HK-2 (cell line): ENCODE data around the gene ZBED4.

Source experiments
- DNase-seq: peaks from one replicate; pipeline ENCODE4 v3.0.0-alpha.2; 2018; ENCODE audit not compliant: unreplicated experiment

ZBED4 gene

DNA sequence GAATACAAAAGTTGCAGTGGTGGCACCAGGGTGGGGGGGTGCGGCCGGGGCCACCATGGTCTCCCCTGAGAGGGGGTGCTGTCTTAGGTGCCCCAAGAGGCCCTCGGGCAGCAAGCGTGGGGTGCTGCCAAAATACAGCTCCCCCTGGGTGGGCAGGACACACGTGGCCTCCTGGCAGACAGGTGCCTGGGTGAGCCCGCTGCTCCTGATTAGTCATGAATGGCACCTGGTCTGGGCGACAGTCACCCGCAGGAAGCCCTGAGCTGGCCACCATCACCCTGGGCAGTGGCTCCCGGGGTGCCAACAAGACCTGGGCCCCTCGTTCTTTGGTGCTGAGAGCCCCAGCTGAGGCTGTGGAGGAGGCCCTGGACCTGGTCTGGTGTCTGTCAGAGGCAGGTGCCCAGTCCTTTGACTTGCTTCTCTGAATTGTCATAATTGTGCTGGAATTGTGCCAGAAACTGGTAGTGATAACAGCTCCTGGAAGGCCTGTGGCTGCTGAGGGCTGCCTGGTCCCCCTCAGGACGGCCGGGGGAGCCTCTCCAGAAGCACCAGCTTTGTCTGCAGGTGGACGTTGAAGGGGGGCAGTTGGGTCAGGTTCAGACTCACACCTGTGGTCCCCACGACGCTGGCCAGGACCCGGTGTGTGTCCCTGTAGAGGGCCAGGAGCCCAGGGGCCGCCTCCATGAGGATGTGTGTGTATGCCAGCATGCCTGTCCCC is 49.8 kb downstream of the ZBED4 start:
- DNase-seq, result no peak

DNA sequence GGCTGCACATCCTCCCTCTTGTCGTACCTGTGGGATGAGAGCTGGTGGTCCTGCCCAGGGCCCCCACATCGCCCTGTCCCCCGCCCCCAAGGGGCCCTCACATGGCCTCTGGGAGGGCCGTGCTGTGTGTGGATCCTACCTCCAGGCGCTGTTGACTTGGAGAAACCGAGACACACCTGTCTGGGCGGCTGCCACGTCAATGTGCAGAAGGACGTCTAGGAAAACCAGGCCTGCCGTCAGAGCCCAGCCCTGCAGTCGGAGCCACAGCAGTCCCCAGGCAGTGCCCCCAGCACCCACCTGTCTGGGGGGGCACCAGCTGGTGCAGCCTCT is 50.4 kb downstream of the ZBED4 start:
- DNase-seq, result no peak

DNA sequence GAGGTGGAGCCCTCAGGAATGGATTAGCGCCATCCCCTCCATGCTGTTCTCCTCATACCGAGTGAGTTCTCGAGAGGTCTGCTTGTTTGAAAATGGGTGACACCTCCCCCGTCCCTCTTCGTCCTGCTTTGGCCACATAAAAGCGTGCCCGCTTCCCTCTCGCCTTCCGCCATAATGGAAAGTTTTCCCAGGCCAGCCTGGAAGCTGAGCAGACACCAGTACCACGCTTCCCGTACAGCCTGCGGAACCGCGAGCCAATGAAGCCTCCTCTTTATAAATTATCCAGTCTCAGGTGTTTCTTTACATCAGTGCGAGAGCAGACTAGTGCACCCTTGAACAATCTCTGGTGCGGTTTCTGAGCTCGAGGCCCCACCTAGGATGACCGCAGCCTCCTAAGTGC is 51.8 kb downstream of the ZBED4 start:
- no peak for DNase-seq

DNA sequence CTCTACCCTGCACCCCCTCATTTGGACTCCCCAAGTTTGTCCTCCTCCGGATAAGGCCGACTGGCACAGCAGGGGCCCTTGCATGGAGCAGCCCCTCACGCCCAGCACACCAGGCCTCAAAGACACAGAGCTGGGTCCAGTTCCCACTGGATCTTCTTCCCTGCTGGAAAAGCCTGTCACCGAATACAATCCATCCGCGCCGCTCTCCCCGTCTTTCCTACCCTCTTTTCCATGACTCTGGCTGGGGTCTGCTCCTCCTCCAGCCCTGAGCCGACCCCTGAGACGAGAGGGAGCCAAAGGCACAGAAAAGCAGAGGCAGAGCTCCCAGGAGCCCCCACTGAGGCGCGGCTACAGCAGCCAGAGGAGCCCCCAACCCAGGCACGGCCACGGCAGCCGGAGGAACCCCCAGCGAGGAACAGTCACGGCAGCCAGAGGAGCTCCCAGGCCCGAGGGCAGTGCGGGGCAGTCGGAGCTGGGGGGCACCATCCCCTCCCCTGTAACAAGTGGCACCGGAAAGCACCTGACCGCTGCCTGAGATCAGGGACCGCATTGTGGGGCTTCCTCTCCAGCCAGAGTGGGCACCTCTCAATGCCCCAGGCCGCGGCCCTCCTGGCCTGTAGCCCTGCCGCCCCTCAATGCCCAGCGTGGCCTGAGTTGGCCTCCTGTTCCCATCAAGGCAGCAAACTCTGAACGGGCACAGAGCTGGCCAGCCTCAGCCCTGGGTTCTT is 52.6 kb downstream of the ZBED4 start:
- no peak for DNase-seq

DNA sequence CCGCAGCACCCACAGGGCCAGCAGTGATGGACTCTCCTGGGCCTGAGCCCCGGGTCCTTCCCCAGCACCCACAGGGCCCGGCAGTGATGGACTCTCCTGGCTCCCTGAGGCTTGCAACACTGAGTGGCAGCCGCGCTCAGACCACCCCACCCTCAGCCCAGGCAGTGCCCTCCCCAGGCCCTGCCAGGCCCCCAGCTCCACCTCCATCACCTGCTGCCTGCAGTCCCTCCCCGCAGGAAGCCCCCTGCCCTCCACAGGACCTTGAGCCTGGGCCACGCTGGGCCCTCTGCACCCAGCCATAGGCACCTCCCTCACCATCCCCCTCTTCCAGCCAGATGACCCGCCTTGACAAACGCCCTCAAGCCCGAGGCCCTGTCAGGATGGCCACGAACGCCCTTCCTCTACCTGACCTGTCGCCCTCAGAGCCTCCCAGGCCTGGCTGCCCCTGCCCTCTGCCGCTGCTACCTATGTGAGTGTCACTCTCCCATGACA is 53.2 kb downstream of the ZBED4 start:
- no peak for DNase-seq

DNA sequence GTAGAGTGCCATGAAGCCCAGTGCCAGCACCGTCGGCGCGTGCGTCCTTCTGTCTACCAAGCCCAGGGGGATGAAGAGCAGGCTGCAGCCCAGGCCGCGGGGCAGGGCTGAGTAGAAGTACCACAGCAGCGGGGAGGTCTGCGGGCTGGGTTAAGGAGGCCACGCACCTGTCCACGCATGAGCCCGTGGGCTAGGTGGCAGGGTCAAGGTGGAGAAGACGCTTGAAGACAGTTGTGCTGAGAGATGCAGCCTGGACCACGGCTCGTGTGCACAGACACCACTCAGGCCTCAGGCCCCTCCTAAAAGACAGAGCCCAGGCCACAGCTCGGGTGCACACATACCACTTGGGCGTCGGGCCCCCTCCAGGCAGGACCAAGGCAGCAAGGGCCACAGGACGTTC is 54.2 kb downstream of the ZBED4 start:
- DNase-seq, result no peak

DNA sequence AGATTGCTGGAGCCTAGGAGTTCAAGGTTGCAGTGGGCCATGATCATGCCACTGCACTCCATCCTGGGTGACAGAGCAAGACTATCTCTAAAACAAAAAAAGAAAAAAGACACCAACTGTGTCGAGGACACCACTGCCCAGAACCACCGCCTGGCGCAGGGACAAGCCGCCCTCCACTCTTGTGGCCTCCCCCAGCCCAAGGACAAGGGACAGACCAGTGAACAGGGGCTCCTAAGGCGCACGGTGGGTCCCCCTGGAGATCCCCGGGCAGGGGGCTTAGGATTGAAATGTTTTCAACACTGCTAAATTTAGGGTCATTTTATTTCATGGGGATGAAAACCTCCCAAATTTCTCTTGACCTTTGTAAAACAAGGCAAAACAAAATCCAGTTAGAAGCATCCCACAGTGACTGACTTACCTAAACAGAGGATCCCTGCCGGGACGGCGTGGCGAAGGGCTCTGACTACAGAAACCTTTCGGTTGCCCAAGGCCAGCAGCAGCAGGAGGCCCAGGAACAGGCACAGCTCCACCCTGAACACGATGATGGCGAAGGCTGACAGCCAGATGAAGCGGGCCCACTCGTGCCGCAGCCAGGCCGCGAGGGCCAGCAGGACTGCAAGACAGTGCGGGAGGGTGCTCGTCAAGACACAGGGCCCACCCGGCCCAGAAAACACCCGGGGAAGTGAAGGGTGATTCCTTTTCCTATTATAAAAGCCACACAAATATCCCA is 56.0 kb downstream of the ZBED4 start:
- no peak for DNase-seq

DNA sequence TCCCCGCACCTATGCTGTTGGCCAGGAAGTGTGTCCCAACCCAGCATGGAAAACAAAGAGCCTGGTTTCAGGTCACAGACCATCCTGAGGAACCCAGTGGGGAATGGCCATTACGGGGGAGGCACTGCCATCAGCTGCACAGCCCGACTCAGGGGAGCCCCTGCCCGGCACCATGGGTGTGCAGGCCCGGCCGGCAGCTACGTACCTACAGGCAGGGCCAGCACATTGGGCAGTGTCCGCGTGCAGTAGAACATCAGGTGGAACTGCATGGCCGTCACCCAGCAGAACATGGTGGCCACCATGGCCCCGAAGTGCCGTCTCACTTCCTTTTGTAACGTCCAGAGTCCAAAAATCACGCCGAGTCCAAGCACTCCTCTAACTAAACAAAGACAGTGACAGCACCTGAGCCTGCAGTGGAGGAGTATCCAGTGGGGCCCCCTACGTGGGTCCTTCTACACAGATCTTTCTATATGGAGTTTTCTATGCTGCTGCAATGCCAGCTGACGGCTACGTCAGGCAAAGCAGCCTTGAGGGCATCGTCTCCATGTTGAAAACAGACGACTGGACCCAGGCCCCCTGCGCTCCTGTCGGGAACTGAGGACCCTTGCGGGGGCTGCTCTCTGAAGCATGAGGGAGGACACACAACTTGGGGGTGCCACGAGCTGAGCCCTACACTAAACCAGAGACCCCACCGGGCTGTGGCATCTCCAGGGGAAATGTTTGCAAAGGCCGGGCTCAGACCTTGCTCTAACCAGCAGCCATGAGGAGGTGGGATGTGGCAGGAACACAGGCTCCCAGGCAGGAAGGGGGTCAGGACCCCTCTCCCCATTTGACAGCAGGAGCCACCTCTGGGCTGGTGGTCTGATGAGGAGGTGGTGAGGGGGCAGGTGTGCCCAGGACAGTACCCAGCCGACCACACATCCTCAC is 56.8 kb downstream of the ZBED4 start:
- no peak for DNase-seq

DNA sequence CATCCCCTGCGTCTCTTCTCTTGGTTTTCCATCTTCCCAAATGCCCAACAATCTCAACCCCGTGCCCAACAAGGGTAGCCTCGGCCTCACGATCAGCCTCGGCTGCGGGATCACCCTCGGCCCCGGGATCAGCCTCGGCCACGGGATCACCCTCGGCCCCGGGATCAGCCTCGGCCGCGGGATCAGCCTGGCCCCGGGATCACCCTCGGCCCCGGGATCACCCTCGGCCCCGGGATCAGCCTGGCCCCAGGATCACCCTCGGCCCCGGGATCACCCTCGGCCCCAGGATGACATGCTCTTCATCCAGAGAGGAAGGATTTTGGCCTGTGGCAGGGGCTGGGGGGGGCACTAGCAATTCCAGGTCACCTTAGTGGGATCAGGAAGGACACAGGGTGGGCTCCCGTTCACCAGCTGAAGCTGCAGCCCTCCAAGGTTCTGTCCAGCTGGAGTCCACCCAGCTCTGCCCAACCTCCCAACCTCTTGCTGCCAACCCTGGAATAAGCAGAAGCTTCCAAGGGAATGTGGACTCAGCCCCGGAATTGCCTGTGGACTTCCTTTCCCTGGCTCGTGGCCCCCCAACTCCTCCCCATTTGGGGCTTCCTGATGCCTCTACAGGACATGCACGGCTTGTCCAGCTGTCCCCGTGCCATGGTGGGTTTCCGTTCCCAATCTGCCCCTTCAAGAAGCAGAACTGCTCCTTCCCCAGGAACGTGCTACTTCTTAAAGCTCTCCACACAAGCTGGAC is 58.4 kb downstream of the ZBED4 start:
- no peak for DNase-seq

DNA sequence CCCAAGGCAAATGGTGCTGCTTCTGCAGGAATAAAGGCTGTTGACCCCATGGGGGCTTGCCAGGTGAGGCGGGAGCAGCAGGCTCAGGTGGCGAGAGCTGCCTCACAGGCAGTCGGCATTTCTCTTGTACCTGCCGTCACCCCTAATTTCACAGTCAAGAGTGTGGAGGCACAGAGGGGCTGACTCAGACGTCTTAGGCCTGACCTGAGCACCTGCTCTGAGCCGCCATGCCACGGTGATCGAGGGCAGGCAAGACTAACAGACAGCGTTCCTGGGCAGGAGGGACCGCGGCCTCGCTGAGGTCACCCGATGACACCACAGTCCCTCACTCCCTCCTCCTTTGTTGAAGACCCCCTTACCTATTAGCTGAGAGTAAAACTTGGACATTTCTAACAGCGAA is 59.4 kb downstream of the ZBED4 start:
- DNase-seq, result no peak

DNA sequence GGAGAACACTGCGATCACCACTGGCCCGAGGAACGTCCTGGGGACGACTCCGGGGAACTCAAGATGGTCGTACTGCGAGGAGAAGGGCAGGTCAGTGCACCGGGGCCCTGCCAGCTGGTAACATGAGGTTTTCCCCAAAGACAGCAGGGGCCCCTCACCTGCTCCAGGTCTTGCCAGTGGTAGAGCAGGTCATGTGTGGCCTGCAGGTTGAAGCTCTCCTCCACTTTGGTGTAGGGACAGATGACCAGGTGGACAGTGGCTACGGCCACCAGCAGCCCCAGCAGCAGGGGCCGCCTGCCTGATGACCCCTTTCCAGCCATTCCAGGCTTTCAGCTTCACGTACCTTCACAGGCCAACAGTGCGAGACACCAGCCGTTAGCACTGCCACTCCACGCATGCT is 59.8 kb downstream of the ZBED4 start:
- no peak for DNase-seq

DNA sequence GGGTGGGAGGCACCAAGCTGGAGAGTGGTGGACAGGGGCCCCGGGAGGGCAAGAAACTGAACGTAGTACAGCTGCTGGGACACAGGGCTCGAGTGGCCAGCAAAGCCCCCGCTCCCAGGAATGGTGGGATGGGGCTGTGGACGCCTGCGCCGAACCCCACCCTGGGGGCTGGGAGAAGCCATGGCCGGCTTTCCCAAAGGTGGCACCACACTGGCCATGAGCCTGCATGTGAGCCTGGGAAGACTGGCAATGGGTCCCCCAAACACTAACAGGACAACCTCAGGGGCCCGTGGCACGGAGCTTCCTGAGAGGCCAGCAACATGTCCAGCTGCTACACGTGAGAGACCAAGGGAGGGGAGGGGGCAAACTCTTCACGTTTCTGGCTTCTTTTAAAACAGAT is 60.6 kb downstream of the ZBED4 start:
- no peak for DNase-seq

DNA sequence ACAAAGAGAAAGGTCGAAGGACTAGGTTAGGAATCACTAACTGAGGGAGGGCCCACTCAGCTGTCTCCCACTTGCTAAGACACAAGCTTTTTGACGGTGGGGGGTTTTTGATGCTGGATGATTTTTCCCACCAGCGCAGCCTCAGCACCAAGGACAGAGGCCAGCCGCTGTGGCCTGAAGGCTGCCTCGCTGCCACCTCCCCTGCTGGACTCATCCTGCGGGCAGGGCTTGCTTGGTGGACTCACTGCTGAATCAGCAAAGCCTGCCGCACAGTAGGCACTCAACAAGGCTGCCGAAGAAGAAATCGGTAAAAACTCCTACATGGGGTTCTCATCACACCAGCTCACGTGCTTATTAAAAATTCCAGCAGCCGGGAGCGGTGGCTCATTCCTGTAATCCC is 62.0 kb downstream of the ZBED4 start:
- no peak for DNase-seq

DNA sequence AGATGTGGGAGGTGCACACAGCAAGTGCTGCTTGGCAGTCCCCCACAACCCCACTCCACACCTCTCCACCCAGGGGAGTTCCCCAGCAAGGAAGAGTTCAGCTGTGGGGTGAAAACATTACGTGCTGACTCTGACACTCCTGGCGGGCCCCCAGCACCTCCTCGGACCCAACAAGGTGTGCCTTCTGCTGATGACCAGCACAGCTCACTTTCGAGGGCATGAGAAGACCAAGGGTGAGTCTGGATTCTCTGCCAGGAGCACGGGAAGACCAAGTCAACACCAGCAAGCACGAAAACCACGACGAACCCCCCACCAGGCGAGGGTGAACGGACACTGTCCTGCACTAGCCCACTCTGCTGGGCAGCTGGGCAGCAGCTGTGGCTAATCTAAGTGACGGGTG is 63.2 kb downstream of the ZBED4 start:
- no peak for DNase-seq

DNA sequence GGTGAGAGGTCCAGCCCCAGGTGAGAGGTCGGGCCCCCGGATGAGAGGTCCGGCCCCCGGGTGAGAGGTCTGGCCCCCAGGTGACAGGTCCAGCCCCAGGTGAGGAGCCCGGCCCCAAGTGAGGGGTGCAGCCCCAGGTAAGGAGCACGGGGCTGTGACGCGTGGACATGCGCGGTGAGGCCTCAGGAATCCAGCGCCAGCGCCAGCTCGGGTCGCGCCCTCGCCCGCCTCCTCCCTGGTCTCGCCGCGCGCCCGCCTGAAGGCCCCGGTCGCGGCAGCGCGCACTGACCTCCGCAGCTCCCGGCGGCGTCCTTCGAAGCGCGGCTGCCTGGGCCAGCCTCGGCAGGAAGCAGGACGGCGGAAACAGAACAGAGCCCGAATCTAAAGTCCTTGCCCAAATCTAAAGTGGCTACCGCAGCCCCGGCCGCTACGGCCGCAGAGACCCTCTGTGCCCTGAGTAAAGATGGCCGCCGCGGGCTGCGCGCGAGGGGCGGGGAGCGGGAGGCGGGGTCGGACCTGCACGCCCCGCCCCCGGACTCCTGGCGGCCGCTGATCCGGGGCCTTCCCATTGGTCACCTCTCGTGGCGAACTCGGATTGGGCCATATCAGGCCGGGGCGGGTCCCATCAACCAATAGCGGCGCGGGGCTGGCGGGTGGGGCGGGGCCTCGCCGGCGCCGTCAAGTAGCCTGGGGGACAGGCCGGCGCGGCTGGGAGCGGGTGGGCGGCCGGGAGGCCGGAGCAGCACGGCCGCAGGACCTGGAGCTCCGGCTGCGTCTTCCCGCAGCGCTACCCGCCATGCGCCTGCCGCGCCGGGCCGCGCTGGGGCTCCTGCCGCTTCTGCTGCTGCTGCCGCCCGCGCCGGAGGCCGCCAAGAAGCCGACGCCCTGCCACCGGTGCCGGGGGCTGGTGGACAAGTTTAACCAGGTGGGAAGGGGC is 64.6 kb downstream of the ZBED4 start, which contains the start of the genes ALG12 and CRELD2:
Gene ALG12 (minus strand): TSS at position 465 of the 937 bp plus-strand sequence. CDS start 4,673 bp downstream, outside the sequence.
Gene CRELD2 (plus strand): TSS at position 661 of the 937 bp plus-strand sequence. CDS start 136 bp downstream, at position 797.
- DNase-seq, result peak; percentile 97

DNA sequence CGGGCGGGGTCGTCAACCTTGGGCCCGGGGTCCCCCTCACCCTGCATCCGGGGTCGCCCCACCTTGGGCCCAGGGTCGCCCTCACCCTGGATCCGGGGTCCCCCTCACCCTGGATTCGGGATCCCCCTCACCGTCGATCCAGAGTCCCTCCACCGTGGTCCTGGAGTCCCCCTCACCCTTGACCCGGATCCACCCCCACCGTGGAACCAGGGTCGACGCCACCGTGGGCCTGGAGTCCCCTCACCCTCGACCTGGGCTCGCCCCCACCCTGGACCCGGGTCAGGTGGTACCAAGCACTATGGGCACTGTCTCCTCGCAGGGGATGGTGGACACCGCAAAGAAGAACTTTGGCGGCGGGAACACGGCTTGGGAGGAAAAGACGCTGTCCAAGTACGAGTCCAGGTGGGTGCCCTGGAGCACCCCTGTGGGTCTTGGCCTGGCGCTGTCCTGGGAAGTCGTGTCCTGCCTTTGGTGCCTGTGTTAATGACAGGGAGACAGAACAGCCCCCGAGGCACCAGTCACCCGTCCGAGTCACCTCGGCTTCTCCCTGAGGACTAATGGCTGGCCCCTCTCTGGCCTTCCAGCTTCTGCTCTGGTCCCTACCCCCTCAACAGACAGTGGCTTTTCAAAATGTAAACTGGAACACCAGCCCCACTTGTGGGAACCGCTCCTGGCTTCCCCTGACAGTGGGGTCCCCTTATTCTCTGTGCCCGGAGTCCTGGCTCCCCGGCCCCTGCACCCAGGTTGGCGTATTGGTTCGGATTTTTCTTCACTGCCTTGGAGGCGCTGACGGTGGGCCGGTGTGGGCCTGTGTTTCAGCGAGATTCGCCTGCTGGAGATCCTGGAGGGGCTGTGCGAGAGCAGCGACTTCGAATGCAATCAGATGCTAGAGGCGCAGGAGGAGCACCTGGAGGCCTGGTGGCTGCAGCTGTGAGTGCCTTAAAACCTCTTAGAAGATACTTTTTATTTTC is 65.6 kb downstream of the ZBED4 start:
- no peak for DNase-seq

DNA sequence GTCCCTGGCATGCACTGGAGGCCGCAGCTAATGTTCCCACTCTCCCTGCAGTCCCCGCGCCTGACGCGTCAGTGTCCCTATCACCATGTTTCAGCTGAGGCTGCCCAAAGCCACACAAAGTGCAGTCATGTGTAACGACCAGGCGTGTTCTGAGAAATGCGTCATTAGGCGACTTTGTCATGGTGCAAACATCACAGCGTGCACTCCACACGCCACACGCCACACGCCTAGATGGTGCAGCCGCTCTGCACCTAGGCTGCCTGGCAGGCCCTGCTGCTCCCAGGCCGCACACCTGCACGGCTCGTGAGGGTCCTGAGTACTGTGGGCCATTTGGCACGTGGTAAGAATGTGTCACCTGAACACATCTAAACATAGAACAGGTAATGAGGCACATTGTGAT is 67.2 kb downstream of the ZBED4 start:
- no peak for DNase-seq

DNA sequence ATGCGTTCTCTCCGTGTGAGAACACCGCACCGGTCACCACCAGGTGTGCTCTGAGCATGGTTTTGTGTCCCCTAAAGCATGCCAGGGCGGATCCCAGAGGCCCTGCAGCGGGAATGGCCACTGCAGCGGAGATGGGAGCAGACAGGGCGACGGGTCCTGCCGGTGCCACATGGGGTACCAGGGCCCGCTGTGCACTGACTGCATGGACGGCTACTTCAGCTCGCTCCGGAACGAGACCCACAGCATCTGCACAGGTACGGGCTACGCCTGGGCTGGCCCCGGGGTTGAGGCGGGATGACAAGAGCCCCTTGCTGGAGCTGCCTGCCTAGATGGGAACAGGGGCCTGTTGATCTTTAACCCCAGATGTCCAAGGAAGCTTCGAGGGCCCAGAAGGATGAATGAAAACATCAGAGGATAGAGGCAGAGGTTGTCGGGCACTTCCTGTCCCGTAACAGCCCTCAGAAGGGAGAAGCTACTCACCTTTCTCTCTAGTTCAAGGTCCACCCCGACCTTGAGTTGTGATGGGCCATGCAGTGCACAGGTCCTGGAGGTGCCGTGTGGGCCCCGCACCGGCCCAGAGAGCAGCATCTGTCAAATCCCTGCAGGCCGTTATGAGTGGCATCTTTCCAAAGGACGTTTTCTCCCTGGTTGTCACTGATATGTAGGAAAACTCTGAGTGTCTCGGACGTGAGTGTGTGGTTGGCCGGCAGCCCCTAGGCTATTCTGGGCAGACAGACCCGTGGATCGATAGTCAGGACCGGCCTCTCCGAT is 68.0 kb downstream of the ZBED4 start:
- DNase-seq, result no peak
